H1 (cell line): ENCODE measurements around the gene C9orf50. TPM values are rescaled to one million over a fixed set of nuclear protein-coding genes. Genes with fewer than 3 reads are reported as not detected.

ENCODE experiments used
- CTCF ChIA-PET: fragments of 300-600 bp; sonication (Branson Sonifier 250); formaldehyde crosslinking; loops from one replicate; lab custom pipeline; 2021; ENCODE audit not compliant: partially characterized antibody; lab: Charles Lee
- POLR2A ChIA-PET: fragments of 300-600 bp; sonication (Branson Sonifier 250); formaldehyde crosslinking; loops from one replicate; lab custom pipeline; 2021; ENCODE audit warnings: inconsistent platforms; ENCODE audit not compliant: partially characterized antibody; lab: Charles Lee
- DNase-seq, 2 experiments: peaks; one replicate each; pipeline versions ENCODE4 v3.0.0 to v3.0.0-alpha.2; 2010 to 2022; ENCODE audit warnings: low spot score in 2 of 2, low read depth in 1 of 2, mixed read lengths in 1 of 2
- FAIRE-seq: peaks from 2 replicates; lab custom pipeline; 2011; peaks lifted over from hg19 to GRCh38; lab: Jason Lieb, UNC
- H2AFZ ChIP-seq: 2 replicates; pipeline ENCODE4 v1.8.1; 2012; ENCODE audit warnings: low read length, inconsistent platforms
- H2AK5ac ChIP-seq: 2 replicates; pipeline ENCODE4 v1.6.1; 2013; ENCODE audit warnings: low read depth, low read length
- H2BK120ac ChIP-seq: replicated peaks from 2 replicates; pipeline ENCODE3; 2013; ENCODE audit warnings: low read depth, low read length, inconsistent platforms
- H2BK12ac ChIP-seq: 2 replicates; pipeline ENCODE4 v1.6.1; 2013; ENCODE audit warnings: low read depth, low read length
- H2BK15ac ChIP-seq: 2 replicates; pipeline ENCODE4 v1.6.1; 2013; ENCODE audit warnings: low read length
- H2BK20ac ChIP-seq: 2 replicates; pipeline ENCODE4 v1.6.1; 2013; ENCODE audit warnings: low read length
- H2BK5ac ChIP-seq: 2 replicates; pipeline ENCODE4 v1.6.1; 2013; ENCODE audit warnings: low read depth, low read length
- H3K14ac ChIP-seq: 2 replicates; pipeline ENCODE4 v1.6.1; 2013; ENCODE audit warnings: inconsistent platforms; ENCODE audit not compliant: insufficient read length
- H3K18ac ChIP-seq: 2 replicates; pipeline ENCODE4 v1.6.1; 2013; ENCODE audit warnings: low read length; ENCODE audit errors: extremely low read depth
- H3K23ac ChIP-seq: 2 replicates; pipeline ENCODE4 v1.6.1; 2013; ENCODE audit warnings: inconsistent platforms; ENCODE audit not compliant: insufficient read length
- H3K23me2 ChIP-seq: 2 replicates; pipeline ENCODE4 v1.6.1; 2013; ENCODE audit warnings: low read depth, low read length
- H3K27ac ChIP-seq: 2 replicates; pipeline ENCODE4 v1.6.1; 2011; ENCODE audit warnings: low read depth, low read length, inconsistent platforms
- H3K27me3 ChIP-seq, 4 experiments: replicated peaks in 1 of 4; 1 replicate in 1 of 4; 2 replicates in 3 of 4; pipeline versions ENCODE4 v1.6.1 to v1.8.1; 2011 to 2013; ENCODE audit warnings: low read length in 3 of 4, mild to moderate bottlenecking in 3 of 4, inconsistent platforms in 2 of 4, mixed read lengths in 2 of 4, moderate library complexity in 1 of 4; ENCODE audit not compliant: control insufficient read depth in 3 of 4, insufficient read depth in 3 of 4; ENCODE audit errors: extremely low read depth in 1 of 4
- H3K36me3 ChIP-seq, 4 experiments: 2 replicates each; pipeline versions ENCODE4 v1.6.1 to v1.8.1; 2011 to 2013; ENCODE audit warnings: mild to moderate bottlenecking in 4 of 4, low read length in 3 of 4, moderate library complexity in 2 of 4, control low read depth in 1 of 4, inconsistent platforms in 1 of 4; ENCODE audit not compliant: insufficient read depth in 4 of 4, control insufficient read depth in 2 of 4
- H3K4ac ChIP-seq: replicated peaks from 2 replicates; pipeline ENCODE3; 2013; ENCODE audit warnings: low read length, low read depth, mixed read lengths, inconsistent platforms; ENCODE audit not compliant: insufficient read length
- H3K4me1 ChIP-seq, 4 experiments: replicated peaks in 1 of 4; 1 replicate in 1 of 4; 2 replicates in 3 of 4; pipeline versions ENCODE4 v1.6.1 to v1.8.1; 2011 to 2013; ENCODE audit warnings: low read length in 3 of 4, inconsistent platforms in 2 of 4, mixed read lengths in 1 of 4; ENCODE audit not compliant: insufficient read depth in 4 of 4, control insufficient read depth in 3 of 4
- H3K4me2 ChIP-seq, 2 experiments: 2 replicates each; pipeline versions ENCODE4 v1.6.1 to v1.8.1; 2011 to 2013; ENCODE audit warnings: low read depth in 2 of 2, low read length in 2 of 2, control low read depth in 1 of 2, inconsistent platforms in 1 of 2, mild to moderate bottlenecking in 1 of 2; ENCODE audit not compliant: insufficient read depth in 1 of 2
- H3K4me3 ChIP-seq, 4 experiments: fragments of 200-600, 300-600 bp in 1 of 4; sonication (generic), shearing (Covaris generic), sonication (Bioruptor Twin) in 1 of 4; 2 replicates each; pipeline versions ENCODE4 v1.5.1 to v1.8.1; 2011 to 2016; ENCODE audit warnings: low read length in 4 of 4, low read depth in 3 of 4, control low read depth in 2 of 4, inconsistent platforms in 2 of 4, mild to moderate bottlenecking in 2 of 4, mixed read lengths in 1 of 4, moderate library complexity in 1 of 4; ENCODE audit not compliant: insufficient read depth in 2 of 4; ENCODE audit errors: extremely low read depth in 1 of 4
- H3K56ac ChIP-seq: replicated peaks from 2 replicates; pipeline ENCODE3; 2013; ENCODE audit warnings: low read depth, mild to moderate bottlenecking, mixed read lengths, low read length, inconsistent platforms; ENCODE audit not compliant: insufficient read length
- H3K79me1 ChIP-seq: 2 replicates; pipeline ENCODE4 v1.6.1; 2013; ENCODE audit warnings: low read depth, low read length, control low read depth
- H3K79me2 ChIP-seq, 2 experiments: 2 replicates each; pipeline versions ENCODE4 v1.6.1 to v1.8.1; 2012 to 2013; ENCODE audit warnings: low read length in 2 of 2, mild to moderate bottlenecking in 2 of 2, inconsistent platforms in 1 of 2; ENCODE audit not compliant: insufficient read depth in 2 of 2, control insufficient read depth in 1 of 2
- H3K9ac ChIP-seq, 4 experiments: replicated peaks in 1 of 4; 1 replicate in 1 of 4; 2 replicates in 3 of 4; pipeline versions ENCODE4 v1.6.1 to v1.8.1; 2011 to 2013; ENCODE audit warnings: low read depth in 3 of 4, low read length in 3 of 4, control low read depth in 2 of 4, mild to moderate bottlenecking in 2 of 4, moderate library complexity in 2 of 4, inconsistent platforms in 1 of 4; ENCODE audit errors: extremely low read depth in 1 of 4
- H3K9me3 ChIP-seq, 2 experiments: 2 replicates each; pipeline versions ENCODE4 v1.6.1 to v1.8.1; 2012 to 2013; ENCODE audit warnings: mild to moderate bottlenecking in 2 of 2, moderate library complexity in 2 of 2, control low read depth in 1 of 2, inconsistent platforms in 1 of 2, low read depth in 1 of 2, low read length in 1 of 2, mixed read lengths in 1 of 2; ENCODE audit not compliant: insufficient read depth in 2 of 2
- H4K20me1 ChIP-seq, 2 experiments: replicated peaks in 1 of 2; 2 replicates each; pipeline versions ENCODE3 to v1.8.1; 2011 to 2013; ENCODE audit warnings: inconsistent platforms in 2 of 2, low read length in 2 of 2, mild to moderate bottlenecking in 1 of 2; ENCODE audit not compliant: insufficient read depth in 2 of 2, control insufficient read depth in 1 of 2
- H4K5ac ChIP-seq: 2 replicates; pipeline ENCODE4 v1.6.1; 2013; ENCODE audit warnings: low read length, low read depth, mixed read lengths, inconsistent platforms; ENCODE audit not compliant: insufficient read length
- H4K8ac ChIP-seq: 2 replicates; pipeline ENCODE4 v1.8.0; 2013; ENCODE audit warnings: mild to moderate bottlenecking, moderate library complexity, low read length, inconsistent platforms; ENCODE audit not compliant: insufficient read depth; ENCODE audit errors: extremely low read depth
- H4K91ac ChIP-seq: replicated peaks from 2 replicates; pipeline ENCODE3; 2013; ENCODE audit warnings: low read length, mixed read lengths, inconsistent platforms; ENCODE audit not compliant: insufficient read length
- CBX5 ChIP-seq: fragments of 300-800, 300-1000 bp; sonication (generic); IDR thresholded peaks from 2 replicates; pipeline ENCODE4 v1.7.1; 2016; ENCODE audit warnings: antibody characterized with exemption, low read length, low read depth
- CHD2 ChIP-seq: IDR thresholded peaks from 2 replicates; pipeline ENCODE4 v1.6.1; 2012; ENCODE audit warnings: low read length, improper control_type of control experiment
- E2F6 ChIP-seq: IDR thresholded peaks from 2 replicates; pipeline ENCODE4 v1.6.1; 2012; ENCODE audit warnings: inconsistent platforms
- HDAC2 ChIP-seq, 2 experiments: fragments of 300-600 bp in 1 of 2; sonication (generic) in 1 of 2; IDR thresholded peaks; 2 replicates each; pipeline ENCODE4 v1.6.1; 2011 to 2012; ENCODE audit warnings: low read depth in 2 of 2, low read length in 2 of 2, mild to moderate bottlenecking in 2 of 2, moderate library complexity in 2 of 2, borderline replicate concordance in 1 of 2, inconsistent platforms in 1 of 2
- KDM4A ChIP-seq: IDR thresholded peaks from one replicate; pipeline ENCODE4 v1.7.1; 2012; ENCODE audit warnings: low read depth, mild to moderate bottlenecking, moderate library complexity, low read length, inconsistent platforms; ENCODE audit not compliant: severe bottlenecking
- MAFK ChIP-seq: IDR thresholded peaks from 2 replicates; pipeline ENCODE4 v1.6.1; 2012; ENCODE audit warnings: low read depth, mild to moderate bottlenecking, improper control_type of control experiment, low read length
- NANOG ChIP-seq: IDR thresholded peaks from 2 replicates; pipeline ENCODE4 v1.6.1; 2011; ENCODE audit warnings: low read length, low read depth, mild to moderate bottlenecking, inconsistent platforms; ENCODE audit not compliant: insufficient read depth, poor library complexity, severe bottlenecking
- SP2 ChIP-seq: IDR thresholded peaks from 2 replicates; pipeline ENCODE4 v1.6.1; 2012; ENCODE audit warnings: mild to moderate bottlenecking, low read length, inconsistent platforms
- WGBS, 2 experiments: shearing (Covaris generic) in 1 of 2; methylation state at CpG; one replicate each; pipeline versions ENCODE4 v1.1.6 to v1.1.7; 2013 to 2015; ENCODE audit warnings: low lambda C conversion rate in 2 of 2, mixed read lengths in 2 of 2, inconsistent platforms in 1 of 2, low coverage in 1 of 2, missing lambda C conversion rate in 1 of 2; ENCODE audit not compliant: insufficient replicate concordance in 2 of 2, insufficient coverage in 1 of 2, insufficient read length in 1 of 2; ENCODE audit errors: extremely low coverage in 1 of 2, missing lambda C conversion rate in 1 of 2; 5-methylcytosine and 5-hydroxymethylcytosine counted together
- polyA plus RNA-seq, 7 experiments: library from polyadenylated mRNA; depleted of rRNA in 3 of 7; stranded (reverse) in 5 of 7; unstranded in 2 of 7; fragments of >200 nt in 5 of 7; fragments of 200-250 nt in 2 of 7; gene quantifications; 1 replicate in 5 of 7; 2 replicates in 1 of 7; 4 replicates in 1 of 7; pipeline versions ENCODE4 v1.2.1 to v1.2.3, GENCODE V29; 2011 to 2013; ENCODE audit warnings: missing spikeins in 2 of 7, mixed read lengths in 2 of 7
- total RNA-seq: library from RNA; stranded (reverse); fragmentation: NEBNext Ultra II Directional; extraction: Animal tissue kit (Norgen Biotek cat#: 25700); gene quantifications from 2 replicates; pipeline ENCODE4 v1.2.1, GENCODE V29; 2021
- TF ChIP-seq, protein P1 (sequence below): IDR thresholded peaks from 2 replicates; pipeline ENCODE4 v1.6.1; 2011; ENCODE audit warnings: low read length, improper control_type of control experiment

C9orf50 gene
- total and polyA plus RNA-seq, 2 of the 8 experiments (the other 6 are each of a cell fraction or from before 2014, with no cell fraction given): not detected

DNA sequence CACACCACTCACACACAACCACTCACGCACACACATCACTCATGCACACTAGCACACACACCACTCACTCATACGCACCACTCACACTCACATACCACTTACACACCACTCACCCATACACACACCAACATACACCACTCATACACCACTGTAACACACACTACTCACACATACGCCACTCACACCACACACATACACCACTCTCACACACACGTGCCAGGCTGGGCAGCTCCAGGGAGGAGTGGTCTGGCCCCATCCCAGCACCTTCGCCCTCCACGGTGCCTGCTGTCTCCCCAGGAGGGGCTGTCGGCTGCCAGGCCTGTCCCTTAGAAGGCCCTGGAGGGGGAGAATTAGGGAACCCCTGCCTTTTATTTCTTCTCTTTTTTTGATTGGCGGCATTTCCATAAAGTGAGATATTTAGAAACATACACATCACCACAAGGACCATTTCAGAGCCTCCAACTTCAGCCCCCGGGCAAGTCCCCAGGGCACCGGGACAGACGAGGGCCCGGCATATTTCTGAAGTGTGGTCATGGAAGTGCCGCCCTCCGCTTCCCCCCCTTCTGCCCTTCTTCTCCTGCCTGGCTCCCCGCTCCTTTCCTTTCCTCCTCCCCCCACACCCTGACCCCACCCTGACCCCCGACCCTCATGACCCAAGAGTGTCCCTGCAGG is 27.3 kb upstream of the C9orf50 start:
- 89 to 100% methylated on average over 2 to 11 of the region's 16 CpGs for WGBS, 2 experiments
- no peak overlapping the region for H4K8ac ChIP-seq
- no peak overlapping the region for H2AFZ ChIP-seq
- H3K27ac ChIP-seq: no peak overlapping the region
- H2BK20ac ChIP-seq: 0 out of 2 replicates have a peak overlapping the region, but pooled peaks have one; percentile 80
- no peak for DNase-seq
- ChIA-PET CTCF (no interaction called here), POLR2A (no interaction called here)
- no peak overlapping the region for H3K4ac ChIP-seq
- H3K4me2 ChIP-seq: no peak overlapping the region
- no peaks in the 10 kb centered on the region for H3K9me3 ChIP-seq
- no peak overlapping the region for H3K23ac ChIP-seq
- H4K91ac ChIP-seq: no peak overlapping the region
- H3K4me3 ChIP-seq: no peak overlapping the region
- H2BK5ac ChIP-seq: peak overlapping the region; percentile 82; the same call in 1 of the 2 replicates
- peak overlapping the region; percentile 90; the same call in 1 of the 2 replicates for H2BK15ac ChIP-seq
- no peak overlapping the region for H3K18ac ChIP-seq
- H3K27me3 ChIP-seq: no peaks in the 10 kb centered on the region
- H4K5ac ChIP-seq: no peak overlapping the region
- no peaks in the 10 kb centered on the region for H3K79me2 ChIP-seq
- peaks cover 6% of the 10 kb centered on the region; the same call in 1 of the 2 replicates for H3K23me2 ChIP-seq
- H2BK12ac ChIP-seq: peak overlapping the region; percentile 6
- H3K79me1 ChIP-seq: no peaks in the 10 kb centered on the region
- peak overlapping the region; percentile 40; the same call in 1 of the 2 replicates for H2AK5ac ChIP-seq
- TF ChIP-seq E2F6 (no peak), SP2 (no peak), MAFK (no peak), CHD2 (no peak), HDAC2 (IDR thresholded peaks at IDR 0.05; ENCODE audit: borderline replicate concordance in 1 of 2, low read depth in 2 of 2, low read length in 2 of 2) (no peak), NANOG (no peak), KDM4A (no peak), CBX5 (no peak)
- TF ChIP-seq, protein P1, sequence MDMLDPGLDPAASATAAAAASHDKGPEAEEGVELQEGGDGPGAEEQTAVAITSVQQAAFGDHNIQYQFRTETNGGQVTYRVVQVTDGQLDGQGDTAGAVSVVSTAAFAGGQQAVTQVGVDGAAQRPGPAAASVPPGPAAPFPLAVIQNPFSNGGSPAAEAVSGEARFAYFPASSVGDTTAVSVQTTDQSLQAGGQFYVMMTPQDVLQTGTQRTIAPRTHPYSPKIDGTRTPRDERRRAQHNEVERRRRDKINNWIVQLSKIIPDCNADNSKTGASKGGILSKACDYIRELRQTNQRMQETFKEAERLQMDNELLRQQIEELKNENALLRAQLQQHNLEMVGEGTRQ: no peak
- TF ChIP-seq, all 59 proteins: peak for 0
- no peaks in the 10 kb centered on the region for H3K4me1 ChIP-seq
- FAIRE-seq: no peak
- H3K9ac ChIP-seq: no peak overlapping the region
- no peak overlapping the region for H3K14ac ChIP-seq
- H3K56ac ChIP-seq: no peak overlapping the region
- no peaks in the 10 kb centered on the region for H3K36me3 ChIP-seq
- no peak overlapping the region for H2BK120ac ChIP-seq
- H4K20me1 ChIP-seq: peaks cover 0 to 6% of the 10 kb centered on the region in 2 experiments
